Endodermal cell (in vitro differentiated cells): ENCODE data around the gene DRD4. TPM values are rescaled to one million over a fixed set of nuclear protein-coding genes. Genes with fewer than 3 reads are reported as not detected.

Source experiments
- DNase-seq: peaks from one replicate; pipeline ENCODE4 v3.0.0-alpha.2; 2017
- H3K27ac ChIP-seq: 2 replicates; pipeline ENCODE4 v1.5.1; 2013; ENCODE audit warnings: mild to moderate bottlenecking, low read depth, low read length, moderate library complexity
- H3K27me3 ChIP-seq: 2 replicates; pipeline ENCODE4 v1.6.1; 2013; ENCODE audit warnings: mild to moderate bottlenecking, low read length, moderate library complexity; ENCODE audit not compliant: insufficient read depth, control insufficient read depth, poor library complexity, severe bottlenecking
- H3K36me3 ChIP-seq: 2 replicates; pipeline ENCODE4 v1.7.0; 2013; ENCODE audit warnings: mild to moderate bottlenecking, low read length, moderate library complexity; ENCODE audit not compliant: control insufficient read depth, insufficient read depth
- H3K4me1 ChIP-seq: one replicate; pipeline ENCODE4 v1.7.0; 2013; ENCODE audit warnings: low read length; ENCODE audit not compliant: control insufficient read depth, insufficient read depth
- H3K4me3 ChIP-seq: 2 replicates; pipeline ENCODE4 v1.5.1; 2013; ENCODE audit warnings: mild to moderate bottlenecking, low read length, moderate library complexity
- H3K9ac ChIP-seq: 2 replicates; pipeline ENCODE4 v1.6.1; 2013; ENCODE audit warnings: mild to moderate bottlenecking, low read length, moderate library complexity; ENCODE audit not compliant: poor library complexity, severe bottlenecking; ENCODE audit errors: extremely low read depth
- H3K9me3 ChIP-seq: 2 replicates; pipeline ENCODE4 v1.6.1; 2013; ENCODE audit warnings: mild to moderate bottlenecking, low read length, moderate library complexity; ENCODE audit not compliant: control insufficient read depth
- H3K27ac Mint-ChIP-seq: 2 replicates; pipeline ENCODE4 v1.8.0; 2020; ENCODE audit warnings: mixed read lengths
- H3K27me3 Mint-ChIP-seq: 2 replicates; pipeline ENCODE4 v1.8.0; 2021; ENCODE audit warnings: mild to moderate bottlenecking, mixed read lengths; ENCODE audit not compliant: insufficient read depth
- H3K36me3 Mint-ChIP-seq: 2 replicates; pipeline ENCODE4 v1.8.0; 2020; ENCODE audit warnings: low read depth, mixed read lengths
- H3K4me1 Mint-ChIP-seq: 2 replicates; pipeline ENCODE4 v1.8.0; 2020; ENCODE audit warnings: mixed read lengths
- H3K4me3 Mint-ChIP-seq: 2 replicates; pipeline ENCODE4 v1.8.0; 2020; ENCODE audit warnings: mild to moderate bottlenecking, moderate library complexity, mixed read lengths
- H3K9me3 Mint-ChIP-seq: 2 replicates; pipeline ENCODE4 v1.8.0; 2020; ENCODE audit warnings: mild to moderate bottlenecking, mixed read lengths
- CTCF ChIP-seq: fragments of 200-600 bp; sonication (generic); conservative IDR thresholded peaks from 2 replicates; pipeline ENCODE4 v1.5.0; 2021; ENCODE audit warnings: antibody characterized with exemption, mild to moderate bottlenecking
- WGBS, 2 experiments: methylation state at CpG; one replicate each; pipeline versions ENCODE4 v1.1.5 to v1.1.7; 2013; ENCODE audit warnings: missing lambda C conversion rate in 2 of 2, mixed read lengths in 1 of 2; ENCODE audit not compliant: insufficient coverage in 1 of 2, insufficient read length in 1 of 2; 5-methylcytosine and 5-hydroxymethylcytosine counted together
- total RNA-seq, 2 donors: library from RNA; stranded (reverse); fragmentation: NEBNext Ultra II Directional in 1 of 2; extraction: Animal tissue kit (Norgen Biotek cat#: 25700) in 1 of 2; gene quantifications; 2 replicates in 1 of 2; 3 replicates in 1 of 2; pipeline ENCODE4 v1.2.1, GENCODE V29; 2021

DRD4 gene
- total RNA-seq, 2 donors from 2014 or later, result 1.8 to 2.7 TPM

- no peaks in the 10 kb centered on the region for H3K9me3 ChIP-seq
- H3K9ac ChIP-seq, result no peak overlapping the region
- no peaks in the 10 kb centered on the region for H3K27me3 ChIP-seq
- no peak for DNase-seq
- Mint-ChIP-seq H3K4me1 (no peaks in the 10 kb centered on the region), H3K4me3 (no peak overlapping the region), H3K9me3 (no peaks in the 10 kb centered on the region), H3K36me3 (peaks cover 2% of the 10 kb centered on the region), H3K27ac (no peak overlapping the region), H3K27me3 (no peaks in the 10 kb centered on the region)
- no peak overlapping the region for H3K27ac ChIP-seq
- peaks cover 6% of the 10 kb centered on the region for H3K36me3 ChIP-seq
- no peak for TF ChIP-seq CTCF
- H3K4me3 ChIP-seq, result no peak overlapping the region
- WGBS, 2 experiments, result 95 to 97% methylated on average over 24 to 25 of the region's 25 CpGs
- no peaks in the 10 kb centered on the region for H3K4me1 ChIP-seq
Observed at GRCh38 chr11:617912-618682, 19.0 kb upstream of the DRD4 start.

DNA sequence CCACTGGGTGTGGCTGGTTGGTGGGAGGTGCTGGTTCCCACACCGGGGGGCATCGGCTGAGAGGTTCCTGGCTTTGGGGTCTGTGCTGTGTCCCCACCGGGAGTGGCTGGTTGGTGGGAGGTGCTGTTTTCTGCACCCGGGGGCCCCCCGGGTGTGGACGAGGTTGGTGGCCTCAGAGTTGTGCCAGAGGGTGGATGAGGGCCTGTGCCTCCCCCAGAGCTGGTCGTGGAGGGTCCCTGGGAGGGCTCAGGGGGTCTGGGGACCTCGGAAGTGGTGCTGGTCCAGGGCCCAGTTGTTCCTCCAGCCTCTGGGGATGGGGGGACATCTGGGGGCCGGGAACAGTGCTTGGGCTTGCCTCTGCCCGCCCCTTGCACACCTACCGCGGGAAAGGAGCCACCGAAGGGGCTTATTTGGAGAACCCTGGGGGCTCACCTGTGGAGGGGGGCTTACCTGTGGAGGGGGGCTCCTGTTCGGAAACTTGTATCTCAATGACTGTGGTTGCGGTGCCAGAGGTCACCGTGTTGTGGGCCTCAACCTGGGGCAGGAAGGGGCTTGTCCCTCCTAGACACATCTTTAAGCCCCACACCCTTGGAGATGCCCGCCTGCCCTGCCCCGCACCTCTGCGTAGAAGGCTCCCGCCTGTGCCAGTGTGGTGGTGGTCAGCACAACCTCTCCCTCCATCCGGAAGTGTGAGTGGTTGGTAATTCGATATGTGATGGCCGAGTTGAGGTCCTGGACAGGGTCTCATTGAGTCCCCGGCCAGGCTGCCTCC is 18.0 kb upstream of the DRD4 start:
- Mint-ChIP-seq H3K9me3 (no peaks in the 10 kb centered on the region), H3K36me3 (peaks cover 3% of the 10 kb centered on the region), H3K4me1 (no peaks in the 10 kb centered on the region), H3K27ac (no peak overlapping the region), H3K27me3 (no peaks in the 10 kb centered on the region), H3K4me3 (no peak overlapping the region)
- H3K9me3 ChIP-seq, result no peaks in the 10 kb centered on the region
- H3K9ac ChIP-seq, result no peak overlapping the region
- H3K4me1 ChIP-seq, result no peaks in the 10 kb centered on the region
- no peak for DNase-seq
- no peak overlapping the region for H3K4me3 ChIP-seq
- TF ChIP-seq CTCF, result no peak
- H3K27me3 ChIP-seq, result no peaks in the 10 kb centered on the region
- peaks cover 4% of the 10 kb centered on the region for H3K36me3 ChIP-seq
- WGBS, 2 experiments, result 95 to 98% methylated on average over 7 to 23 of the region's 24 CpGs
- H3K27ac ChIP-seq, result no peak overlapping the region

DNA sequence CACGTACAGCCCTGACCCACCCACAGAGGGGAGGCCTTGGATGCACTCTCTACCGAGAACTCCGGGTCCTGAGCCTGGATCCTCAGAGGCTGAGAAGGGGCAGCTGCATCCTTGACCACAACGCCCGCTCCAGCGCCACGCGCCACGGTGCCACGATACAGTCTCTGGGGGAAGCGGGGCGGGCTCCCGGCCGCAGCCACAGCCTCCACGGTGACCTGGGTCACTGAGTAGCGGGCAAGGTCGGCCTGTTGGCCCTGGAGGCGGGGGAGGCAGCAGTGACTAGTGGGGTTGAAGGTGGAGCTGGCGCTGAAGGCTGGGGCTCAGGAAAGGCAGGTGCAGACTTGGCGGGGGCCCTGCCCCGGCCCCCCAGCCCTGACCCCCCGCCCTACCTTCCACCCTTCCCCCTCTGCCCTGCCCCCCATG is 17.4 kb upstream of the DRD4 start:
- peaks cover 3% of the 10 kb centered on the region for H3K36me3 Mint-ChIP-seq
- H3K4me1 ChIP-seq, result no peaks in the 10 kb centered on the region
- DNase-seq, result no peak
- no peak overlapping the region for H3K27ac Mint-ChIP-seq
- H3K27ac ChIP-seq, result no peak overlapping the region
- no peak for TF ChIP-seq CTCF
- H3K9me3 ChIP-seq, result no peaks in the 10 kb centered on the region
- H3K9ac ChIP-seq, result no peak overlapping the region
- 94 to 97% methylated on average over 6 to 18 of the region's 22 CpGs for WGBS, 2 experiments
- no peaks in the 10 kb centered on the region for H3K27me3 ChIP-seq
- no peaks in the 10 kb centered on the region for H3K27me3 Mint-ChIP-seq
- no peaks in the 10 kb centered on the region for H3K36me3 ChIP-seq
- H3K4me3 ChIP-seq, result no peak overlapping the region
- no peaks in the 10 kb centered on the region for H3K4me1 Mint-ChIP-seq
- no peak overlapping the region for H3K4me3 Mint-ChIP-seq
- no peaks in the 10 kb centered on the region for H3K9me3 Mint-ChIP-seq
